GM19467 (cell line): ENCODE data around the gene OR5B17.
"Not testable (repeated sequence)": the region's sequence is repeated elsewhere in the genome, so short reads cannot be mapped to it uniquely, and the experiment has no call there.

Experiments used
- ATAC-seq: cut with Tn5 transposase; IDR thresholded peaks from one replicate; pipeline ENCODE4 v1.9.1; 2021; ENCODE audit warnings: mild to moderate bottlenecking, moderate library complexity; ENCODE audit not compliant: unreplicated experiment

Gene OR5B17

DNA sequence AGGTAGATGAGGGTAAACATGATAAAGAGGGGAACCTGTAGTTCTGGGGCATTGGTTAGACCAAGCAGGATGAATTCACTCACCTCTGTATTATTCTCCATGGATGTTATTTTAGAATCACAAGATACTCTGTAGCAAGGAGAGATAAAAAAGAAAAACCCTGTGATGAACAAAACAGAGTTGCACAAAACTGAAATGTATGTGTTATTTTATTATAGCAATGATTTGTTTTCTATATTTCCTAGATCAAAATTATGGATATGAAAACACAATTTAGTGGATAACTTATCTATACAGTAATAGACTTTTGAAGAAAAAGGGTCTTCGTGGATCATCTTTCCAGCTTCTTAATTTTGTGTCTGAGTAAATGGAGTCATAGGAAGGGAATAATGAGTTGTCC is at the start of gene OR5B17:
Gene OR5B17 (minus strand): TSS at position 101 of the 400 bp plus-strand sequence. CDS start 0 bp downstream, at position 101.
- no peak for ATAC-seq

DNA sequence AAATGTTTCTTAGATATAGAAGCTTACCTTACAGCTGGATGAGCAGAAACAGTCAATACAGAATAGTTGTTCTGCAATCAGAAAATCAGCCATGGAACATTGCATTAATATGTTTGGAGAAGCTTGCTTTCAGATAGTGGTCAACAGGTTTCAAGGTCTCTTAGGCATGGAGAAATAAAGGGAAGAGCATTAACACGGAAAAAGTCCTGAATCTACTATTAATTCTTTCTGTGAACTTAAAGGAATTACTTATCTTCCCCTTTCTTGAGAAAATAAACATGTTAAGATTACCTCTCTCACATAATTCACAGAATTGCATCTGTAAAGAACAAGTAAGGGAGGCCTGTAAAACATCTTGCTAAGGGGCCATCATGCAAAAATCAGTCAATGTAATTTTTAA is 47.9 kb upstream of the OR5B17 start, which contains the start of gene OR5B3:
Gene OR5B3 (minus strand): TSS at position 101 of the 400 bp plus-strand sequence. CDS start 3,465 bp downstream, outside the sequence.
- no peak for ATAC-seq

DNA sequence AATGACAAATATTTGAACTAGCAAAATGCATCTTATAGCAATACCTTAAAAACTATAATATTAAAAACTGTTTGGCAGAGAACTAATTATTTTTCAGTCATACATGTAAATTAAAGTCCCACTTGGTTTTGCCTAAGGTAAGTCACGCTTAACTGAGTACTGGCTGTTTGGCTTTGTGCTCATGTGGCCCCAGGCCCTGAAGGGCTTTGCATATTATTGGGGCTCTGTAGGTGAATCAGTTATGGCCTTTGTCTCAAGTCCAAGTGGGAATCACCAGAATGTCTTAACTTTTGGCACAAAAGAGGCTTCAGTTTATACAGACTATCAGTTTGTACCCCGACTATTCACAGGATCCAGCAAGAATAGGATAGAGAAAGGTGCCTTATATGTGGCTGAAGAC is 40.8 kb upstream of the OR5B17 start:
- not testable (repeated sequence) for ATAC-seq

DNA sequence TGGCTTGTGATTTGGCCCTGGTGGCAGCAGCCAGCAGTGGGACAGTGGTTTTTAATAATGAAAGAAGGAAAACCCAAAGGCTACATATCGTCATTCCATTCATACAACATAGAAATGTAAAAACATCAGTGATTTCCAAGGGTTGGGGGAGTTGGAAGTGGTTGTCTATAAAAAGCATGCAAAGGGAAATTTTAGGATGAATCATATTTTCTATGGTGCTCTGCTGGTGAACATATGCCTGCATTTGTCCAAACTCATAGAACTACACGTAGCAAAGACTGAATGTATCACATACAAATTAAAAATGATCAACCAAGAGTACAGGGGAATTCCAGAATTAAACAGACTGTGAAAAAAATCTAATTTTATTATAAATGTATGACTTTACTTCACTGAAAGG is 36.7 kb upstream of the OR5B17 start:
- no peak for ATAC-seq

DNA sequence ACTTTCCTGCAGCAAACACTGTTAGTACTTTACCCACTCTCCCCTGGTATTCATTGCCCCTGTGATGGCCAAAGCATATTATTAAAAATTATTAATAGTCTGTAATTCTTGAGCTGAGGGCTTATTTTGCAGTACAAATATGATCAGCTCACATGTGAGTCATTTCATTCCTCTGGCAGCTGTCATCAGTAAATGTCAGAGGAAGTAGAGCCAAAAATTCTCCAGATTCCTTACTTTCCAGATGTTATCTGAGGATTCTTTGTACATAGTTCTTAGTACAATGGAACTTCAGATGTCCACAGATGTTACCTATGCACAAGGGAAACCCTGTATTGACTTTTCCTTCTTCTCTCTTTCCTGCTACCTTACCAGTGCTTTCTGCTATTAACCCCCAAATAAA is 35.3 kb upstream of the OR5B17 start:
- ATAC-seq = no peak

DNA sequence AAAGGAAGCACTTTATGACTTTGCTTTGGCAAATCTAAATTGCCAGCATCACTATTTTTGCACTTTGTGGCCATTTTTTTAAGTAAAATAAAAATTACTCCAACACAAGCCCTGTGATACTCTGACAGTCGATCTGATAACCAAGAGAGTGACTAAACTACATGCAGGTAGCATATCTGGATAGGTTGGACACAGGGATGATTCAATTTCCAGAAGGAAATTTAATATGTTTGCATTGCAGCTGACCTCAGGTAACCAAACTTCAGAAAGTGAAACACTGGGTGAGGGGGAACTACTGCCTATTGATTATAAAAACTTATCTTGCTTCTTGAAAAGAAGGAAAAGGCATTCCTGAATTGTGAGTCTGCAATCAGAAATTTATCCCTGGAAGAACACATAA is 33.9 kb upstream of the OR5B17 start:
- ATAC-seq = no peak

DNA sequence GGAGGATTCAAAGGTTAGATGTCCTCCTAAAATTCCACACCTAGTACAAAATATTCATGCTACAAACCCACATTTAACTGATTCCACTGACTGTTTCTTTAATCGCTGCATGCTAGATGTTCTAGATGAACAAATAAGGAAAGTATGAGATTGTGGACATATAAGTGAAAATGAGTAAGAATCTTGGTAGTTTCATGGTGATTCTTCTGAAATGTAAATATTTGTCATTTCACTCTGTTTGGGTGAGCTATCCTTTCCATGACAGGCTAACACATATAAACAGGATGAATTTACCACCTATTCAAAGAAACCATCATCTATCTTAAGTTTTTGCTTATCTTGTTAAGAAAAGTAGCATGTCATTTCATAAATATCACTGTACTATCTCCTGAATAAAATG is 33.0 kb upstream of the OR5B17 start:
- ATAC-seq = no peak

DNA sequence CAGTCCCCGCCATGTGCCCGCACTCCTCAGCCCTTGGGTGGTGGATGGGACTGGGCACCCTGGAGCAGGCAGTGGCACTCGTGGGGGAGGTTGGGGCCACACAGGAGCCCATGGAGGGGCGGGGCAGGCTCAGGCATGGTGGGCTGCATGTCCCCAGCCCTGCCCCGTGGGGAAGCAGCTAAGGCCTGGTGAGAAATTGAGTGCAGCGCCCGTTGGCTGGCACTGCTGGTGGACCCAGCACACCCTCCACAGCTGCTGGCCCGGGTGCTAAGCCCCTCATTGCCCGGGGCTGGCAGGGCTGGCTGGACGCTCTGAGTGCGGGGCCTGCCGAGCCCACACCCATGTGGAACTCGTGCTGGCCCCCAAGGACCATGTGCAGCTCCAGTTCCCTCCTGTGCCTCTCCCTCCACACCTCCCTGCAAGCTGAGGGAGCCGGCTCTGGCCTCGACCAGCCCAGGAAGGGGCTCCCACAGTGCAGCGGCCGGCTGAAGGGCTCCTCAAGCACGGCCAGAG is 31.7 kb upstream of the OR5B17 start:
- ATAC-seq = no peak

DNA sequence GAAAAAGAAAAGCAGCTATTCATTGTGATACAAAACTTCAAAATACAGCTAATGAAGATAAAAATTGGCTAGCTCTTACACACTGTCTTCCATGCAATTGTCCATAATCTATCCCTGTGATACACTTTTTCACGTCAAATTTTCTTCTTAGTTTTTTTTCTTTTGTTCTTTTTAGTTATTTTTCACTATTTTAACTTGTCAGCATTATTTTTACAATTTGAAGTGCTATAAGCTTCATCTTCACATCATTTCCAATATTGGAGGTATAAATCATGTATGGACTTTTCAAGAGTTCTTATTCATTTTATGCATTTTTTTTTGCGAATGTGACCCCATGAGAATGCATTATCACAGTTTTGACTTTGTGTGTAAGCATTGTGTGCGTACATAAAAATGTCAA is 4.1 kb downstream of the OR5B17 start:
- no peak for ATAC-seq

DNA sequence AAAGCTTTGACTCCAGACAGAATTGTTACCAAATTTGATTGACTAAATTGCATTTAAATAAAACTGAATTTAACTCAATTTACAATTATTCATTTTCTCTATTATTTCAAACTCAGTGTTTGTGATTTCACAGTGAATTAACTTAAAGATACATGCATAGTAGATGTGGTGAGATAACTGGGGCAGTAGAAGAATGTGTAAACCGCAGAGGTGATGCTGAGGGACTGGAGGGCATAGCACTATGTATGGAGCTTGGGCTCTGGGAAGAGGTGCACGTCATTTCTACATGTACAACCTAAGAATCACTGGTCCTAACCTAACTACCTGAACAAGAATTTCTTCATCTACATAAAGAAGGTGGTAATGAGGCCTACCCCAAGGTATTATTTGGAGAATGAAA is 13.7 kb downstream of the OR5B17 start:
- ATAC-seq = no peak

DNA sequence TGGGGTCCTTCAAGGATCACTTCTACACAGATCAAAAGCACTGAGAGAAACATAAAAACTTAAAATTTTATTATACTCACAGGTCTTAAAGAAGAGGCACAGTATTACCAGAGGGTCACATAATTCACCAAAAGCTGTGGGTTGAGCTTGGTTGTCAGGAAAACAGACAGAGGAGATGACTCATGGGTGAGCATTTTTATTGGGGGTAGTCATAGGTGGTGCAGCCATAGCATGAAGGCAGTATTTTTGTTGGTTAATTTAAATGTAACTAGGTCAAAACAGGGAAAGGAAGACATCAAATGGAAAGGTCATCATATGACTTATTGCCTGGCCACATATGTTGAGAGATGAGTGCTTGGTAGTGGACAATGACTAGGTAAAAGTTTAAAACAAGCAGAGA is 24.2 kb downstream of the OR5B17 start:
- no peak for ATAC-seq

DNA sequence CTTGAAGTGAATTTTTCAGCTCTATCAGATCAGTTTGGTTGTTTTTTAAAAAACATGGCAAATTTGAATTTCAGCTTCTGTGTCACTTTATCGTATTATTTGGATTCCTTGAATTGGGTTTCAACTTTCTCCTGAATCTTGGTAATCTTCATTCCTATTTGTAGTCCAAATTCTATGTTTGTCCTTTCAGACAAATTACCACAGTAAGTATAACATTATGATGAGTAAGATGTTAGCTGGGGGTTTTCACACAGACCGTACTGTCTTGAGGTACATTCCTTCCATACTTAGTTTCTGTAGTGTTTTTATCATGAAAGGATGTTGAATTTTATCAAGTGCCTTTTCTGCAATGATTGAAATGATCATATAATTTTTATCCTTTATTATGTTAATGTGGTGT is 28.0 kb downstream of the OR5B17 start:
- ATAC-seq = no peak

DNA sequence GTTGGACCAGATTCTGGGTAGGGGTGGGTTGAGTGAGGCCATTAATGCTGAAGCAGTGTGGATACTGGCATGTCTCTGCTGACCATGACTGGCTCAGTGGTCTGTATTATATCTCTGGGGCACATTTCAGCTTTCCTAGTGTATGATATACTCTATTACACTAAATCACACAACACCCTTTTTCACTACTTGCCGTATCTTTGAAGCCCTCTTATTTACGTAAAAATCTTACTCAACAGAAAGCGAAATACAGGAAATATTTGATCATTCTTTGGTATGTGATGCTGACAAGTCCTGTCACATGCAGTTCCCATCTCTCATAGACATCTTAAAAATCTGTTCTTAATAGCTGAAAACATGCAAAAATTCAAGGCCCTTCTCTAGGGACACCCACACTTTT is 40.3 kb downstream of the OR5B17 start:
- ATAC-seq = no peak

DNA sequence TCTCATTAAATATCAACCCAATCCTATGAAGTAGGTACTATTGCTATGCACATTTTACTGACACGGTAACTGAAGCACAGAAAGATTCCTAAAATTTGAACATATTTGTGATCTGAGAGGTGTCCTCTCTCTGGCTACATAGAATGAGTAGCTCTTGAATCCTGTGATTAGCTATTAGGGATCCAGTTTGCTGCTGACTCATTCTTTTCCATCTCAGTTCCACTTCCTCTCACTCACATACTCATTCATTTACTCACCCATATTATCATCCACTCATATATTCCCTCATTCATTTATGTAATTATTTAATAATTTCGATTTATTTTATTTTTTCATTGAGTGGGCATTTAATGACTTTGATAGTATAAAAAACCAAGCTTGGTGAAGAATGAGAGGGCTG is 42.7 kb downstream of the OR5B17 start:
- ATAC-seq = no peak
